PFSK-1 (cell line): ENCODE data around the gene ARHGAP6.

Experiments used
- FOXP2 ChIP-seq: optimal IDR thresholded peaks from 2 replicates; pipeline ENCODE3; 2011; ENCODE audit warnings: borderline replicate concordance, control low read depth, inconsistent platforms; ENCODE audit not compliant: insufficient read depth; ENCODE audit errors: extremely low read length, extremely low read depth
- POLR2AphosphoS5 ChIP-seq: IDR thresholded peaks from 2 replicates; pipeline ENCODE4 v1.6.1; 2012; ENCODE audit warnings: low read depth, mild to moderate bottlenecking, control low read depth, low read length, moderate library complexity
- SIN3A ChIP-seq: IDR thresholded peaks from 2 replicates; pipeline ENCODE4 v1.6.1; 2012; ENCODE audit warnings: mild to moderate bottlenecking, low read length, moderate library complexity, borderline replicate concordance; ENCODE audit not compliant: insufficient read depth
- TAF1 ChIP-seq: IDR thresholded peaks from 2 replicates; pipeline ENCODE4 v1.6.1; 2012; ENCODE audit warnings: low read length, control low read depth, borderline replicate concordance; ENCODE audit not compliant: insufficient read depth
- TF ChIP-seq, protein P1 (sequence below), 2 experiments: IDR thresholded peaks; 2 replicates each; pipeline versions ENCODE4 v1.6.1 to v1.8.0; 2011 to 2012; ENCODE audit warnings: low read depth in 2 of 2, low read length in 2 of 2, control low read depth in 1 of 2, inconsistent platforms in 1 of 2, mild to moderate bottlenecking in 1 of 2, moderate library complexity in 1 of 2; ENCODE audit not compliant: insufficient read depth in 1 of 2

The ARHGAP6 gene

DNA sequence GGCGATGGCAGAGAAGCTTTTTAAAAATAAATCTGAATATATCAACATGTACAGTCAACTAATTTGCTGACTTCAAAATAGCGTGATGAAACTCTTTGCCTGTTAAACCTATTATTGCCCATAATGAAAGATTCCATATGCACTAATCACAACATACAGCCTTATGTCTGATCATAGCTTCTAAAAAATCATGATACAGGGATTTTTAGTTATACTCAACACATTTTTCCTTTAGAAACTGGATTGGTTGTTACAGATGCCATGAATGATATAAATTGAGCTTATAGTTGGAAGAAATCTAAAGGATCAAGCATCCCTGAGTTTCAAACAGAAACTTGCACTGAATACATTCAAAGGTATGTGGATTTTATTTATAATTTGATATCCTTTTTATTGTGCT, 372.6 kb downstream of the ARHGAP6 start, which contains the start of gene AMELX:
AMELX (plus strand) TSS at position 301 of the 400 bp plus-strand sequence. CDS start 1,376 bp downstream, outside the sequence.
- no peak for TF ChIP-seq FOXP2
- TF ChIP-seq, protein P1, sequence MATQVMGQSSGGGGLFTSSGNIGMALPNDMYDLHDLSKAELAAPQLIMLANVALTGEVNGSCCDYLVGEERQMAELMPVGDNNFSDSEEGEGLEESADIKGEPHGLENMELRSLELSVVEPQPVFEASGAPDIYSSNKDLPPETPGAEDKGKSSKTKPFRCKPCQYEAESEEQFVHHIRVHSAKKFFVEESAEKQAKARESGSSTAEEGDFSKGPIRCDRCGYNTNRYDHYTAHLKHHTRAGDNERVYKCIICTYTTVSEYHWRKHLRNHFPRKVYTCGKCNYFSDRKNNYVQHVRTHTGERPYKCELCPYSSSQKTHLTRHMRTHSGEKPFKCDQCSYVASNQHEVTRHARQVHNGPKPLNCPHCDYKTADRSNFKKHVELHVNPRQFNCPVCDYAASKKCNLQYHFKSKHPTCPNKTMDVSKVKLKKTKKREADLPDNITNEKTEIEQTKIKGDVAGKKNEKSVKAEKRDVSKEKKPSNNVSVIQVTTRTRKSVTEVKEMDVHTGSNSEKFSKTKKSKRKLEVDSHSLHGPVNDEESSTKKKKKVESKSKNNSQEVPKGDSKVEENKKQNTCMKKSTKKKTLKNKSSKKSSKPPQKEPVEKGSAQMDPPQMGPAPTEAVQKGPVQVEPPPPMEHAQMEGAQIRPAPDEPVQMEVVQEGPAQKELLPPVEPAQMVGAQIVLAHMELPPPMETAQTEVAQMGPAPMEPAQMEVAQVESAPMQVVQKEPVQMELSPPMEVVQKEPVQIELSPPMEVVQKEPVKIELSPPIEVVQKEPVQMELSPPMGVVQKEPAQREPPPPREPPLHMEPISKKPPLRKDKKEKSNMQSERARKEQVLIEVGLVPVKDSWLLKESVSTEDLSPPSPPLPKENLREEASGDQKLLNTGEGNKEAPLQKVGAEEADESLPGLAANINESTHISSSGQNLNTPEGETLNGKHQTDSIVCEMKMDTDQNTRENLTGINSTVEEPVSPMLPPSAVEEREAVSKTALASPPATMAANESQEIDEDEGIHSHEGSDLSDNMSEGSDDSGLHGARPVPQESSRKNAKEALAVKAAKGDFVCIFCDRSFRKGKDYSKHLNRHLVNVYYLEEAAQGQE (IDR thresholded peaks at IDR 0.05; ENCODE audit: insufficient read depth in 1 of 2, low read depth in 2 of 2, low read length in 2 of 2) = no peak
- TF ChIP-seq TAF1 = no peak
- no peak for TF ChIP-seq POLR2AphosphoS5
- TF ChIP-seq SIN3A = no peak

DNA sequence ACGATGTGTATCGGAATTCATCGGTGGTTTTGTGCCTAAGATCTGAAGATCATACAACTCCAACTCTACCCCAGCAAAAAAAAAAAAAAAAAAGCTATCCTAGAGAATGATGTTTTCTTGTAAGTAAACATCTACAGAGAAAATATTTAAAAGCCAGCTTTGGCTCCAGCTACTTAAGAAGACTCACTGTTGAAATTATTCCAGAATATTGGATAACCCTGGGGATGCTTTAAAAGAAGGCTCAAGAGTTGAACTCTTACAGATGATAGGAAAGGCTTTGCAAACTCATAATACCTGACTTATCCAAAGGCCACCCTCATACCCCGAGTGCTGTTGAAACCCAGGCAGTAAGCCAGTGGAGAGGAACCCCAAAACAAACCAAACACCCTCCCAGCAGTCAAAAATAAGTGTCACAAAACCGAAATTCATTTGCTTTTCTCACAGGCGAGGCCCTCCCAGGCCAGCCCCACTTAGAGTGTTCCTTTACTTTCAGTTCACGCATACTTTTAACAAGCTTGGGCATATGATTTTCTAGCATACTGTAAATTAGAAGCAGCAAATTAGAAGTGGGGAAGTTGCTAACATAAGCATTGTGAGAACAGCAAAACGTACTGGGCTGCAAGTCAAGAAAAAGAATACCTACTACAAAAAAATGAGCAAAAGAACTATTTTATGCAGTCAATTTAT, 375.2 kb downstream of the ARHGAP6 start:
- TF ChIP-seq POLR2AphosphoS5 (no peak), FOXP2 (no peak), TAF1 (no peak), SIN3A (no peak)
- TF ChIP-seq, protein P1 (IDR thresholded peaks at IDR 0.05; ENCODE audit: insufficient read depth in 1 of 2, low read depth in 2 of 2, low read length in 2 of 2) = no peak

DNA sequence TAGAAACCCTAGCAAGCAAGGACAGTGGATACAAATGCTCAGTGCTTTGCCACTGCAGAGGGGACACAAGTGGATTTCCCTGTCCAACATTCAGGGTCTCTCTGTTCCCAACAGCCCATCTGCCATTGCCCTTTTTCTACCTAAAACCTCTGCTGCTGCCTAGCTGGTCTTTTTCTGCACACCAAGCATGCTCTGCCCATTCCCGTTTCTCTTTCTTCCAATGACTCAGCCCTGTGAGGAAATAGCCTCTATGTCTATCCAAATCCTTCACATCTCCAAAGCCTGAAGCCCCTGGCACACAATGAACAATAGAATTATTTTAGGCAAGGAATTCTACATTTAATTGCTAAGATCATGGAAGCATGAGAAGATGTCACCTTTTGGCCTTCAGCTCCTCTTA, 378.2 kb downstream of the ARHGAP6 start:
- TF ChIP-seq POLR2AphosphoS5 (no peak), FOXP2 (no peak)
- TF ChIP-seq, protein P1 (IDR thresholded peaks at IDR 0.05; ENCODE audit: insufficient read depth in 1 of 2, low read depth in 2 of 2, low read length in 2 of 2) = no peak

DNA sequence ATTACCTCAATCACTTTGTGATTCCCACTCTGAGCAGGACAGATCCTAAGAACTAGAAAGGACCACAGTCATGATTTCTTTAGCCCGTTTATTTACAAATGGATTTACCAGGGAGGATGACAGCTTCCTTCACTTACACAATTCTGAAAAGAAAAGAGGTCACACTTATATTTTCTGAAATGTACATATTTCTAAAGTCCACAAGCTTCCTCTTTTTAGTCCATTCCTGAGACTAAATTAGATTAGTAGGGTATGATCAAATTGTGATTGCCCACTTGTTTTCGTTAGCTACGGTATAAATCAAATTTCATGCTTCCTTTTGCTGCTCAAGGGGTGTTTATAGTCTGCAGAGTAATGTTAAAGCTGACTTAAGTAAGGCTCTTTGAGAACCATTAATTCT, 380.1 kb downstream of the ARHGAP6 start:
- TF ChIP-seq TAF1 (no peak), SIN3A (no peak), FOXP2 (no peak), POLR2AphosphoS5 (no peak)
- TF ChIP-seq, protein P1 (IDR thresholded peaks at IDR 0.05; ENCODE audit: insufficient read depth in 1 of 2, low read depth in 2 of 2, low read length in 2 of 2) = no peak

DNA sequence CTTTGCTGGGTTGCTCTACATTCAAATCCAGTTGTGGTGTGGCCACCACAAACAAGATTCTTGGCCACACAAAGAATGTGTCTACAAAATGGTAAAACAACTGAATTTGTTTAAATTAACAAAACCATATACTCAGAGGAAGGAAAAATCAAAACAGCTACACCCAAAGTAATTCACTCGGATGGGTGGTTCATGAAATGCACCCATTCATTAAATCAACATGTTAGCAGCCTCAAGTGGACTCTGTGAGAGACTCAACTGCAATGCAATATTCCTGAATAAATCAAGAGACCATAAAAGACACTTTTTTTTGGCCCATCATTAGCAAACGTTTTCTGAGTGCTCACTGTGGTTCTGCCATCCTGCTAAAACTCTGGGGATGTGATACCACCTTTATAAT, 383.7 kb downstream of the ARHGAP6 start:
- TF ChIP-seq TAF1 (no peak), SIN3A (no peak), FOXP2 (no peak), POLR2AphosphoS5 (no peak)
- TF ChIP-seq, protein P1 (IDR thresholded peaks at IDR 0.05; ENCODE audit: insufficient read depth in 1 of 2, low read depth in 2 of 2, low read length in 2 of 2) = no peak
